GM19240 (cell line): Measurements from ENCODE around the gene DENND2A.
"Not testable (repeated sequence)": the region's sequence is repeated elsewhere in the genome, so short reads cannot be mapped to it uniquely, and the experiment has no call there.

Experiments used
- DNase-seq: peaks from one replicate; pipeline ENCODE4 v3.0.0; 2011; ENCODE audit warnings: low spot score; ENCODE audit not compliant: insufficient read length

The DENND2A gene

GRCh38 chr7:140646931-140647647 lies 6.5 kb upstream of the DENND2A start:
- peak; percentile 49 for DNase-seq

GRCh38 chr7:140645166-140645900 lies 4.7 kb upstream of the DENND2A start:
- DNase-seq: no peak

GRCh38 chr7:140644761-140645160 lies 4.1 kb upstream of the DENND2A start:
- DNase-seq: not testable (repeated sequence)

GRCh38 chr7:140643416-140643815 lies 2.8 kb upstream of the DENND2A start:
- no peak for DNase-seq

- no peak for DNase-seq
Measured at GRCh38 chr7:140641524-140642195, 1.0 kb upstream of the DENND2A start.

GRCh38 chr7:140640060-140640637 lies 464 bp downstream of the DENND2A start:
- no peak for DNase-seq

GRCh38 chr7:140639366-140640053 lies 1.1 kb downstream of the DENND2A start:
- no peak for DNase-seq

GRCh38 chr7:140638173-140638791 lies 2.3 kb downstream of the DENND2A start:
- no peak for DNase-seq

GRCh38 chr7:140637400-140637799 lies 3.2 kb downstream of the DENND2A start:
- DNase-seq: no peak

GRCh38 chr7:140635816-140636215 lies 4.8 kb downstream of the DENND2A start:
- no peak for DNase-seq

- no peak for DNase-seq
Measured at GRCh38 chr7:140635345-140635744, 5.3 kb downstream of the DENND2A start.

GRCh38 chr7:140631602-140632001 lies 9.0 kb downstream of the DENND2A start:
- DNase-seq: no peak

- no peak for DNase-seq
Measured at GRCh38 chr7:140631021-140631420, 9.6 kb downstream of the DENND2A start.

- DNase-seq: no peak
Measured at GRCh38 chr7:140625908-140626868, 14.4 kb downstream of the DENND2A start.

- DNase-seq: not testable (repeated sequence)
Measured at GRCh38 chr7:140625192-140625558, 15.4 kb downstream of the DENND2A start.

- no peak for DNase-seq
Measured at GRCh38 chr7:140624392-140625191, 16.0 kb downstream of the DENND2A start.

GRCh38 chr7:140623980-140624379 lies 16.6 kb downstream of the DENND2A start:
- no peak for DNase-seq

- DNase-seq: no peak
Measured at GRCh38 chr7:140621401-140622021, 19.1 kb downstream of the DENND2A start.
